Measurements from ENCODE around the gene QRFPR. TPM values are rescaled to one million over a fixed set of nuclear protein-coding genes. Genes with fewer than 3 reads are reported as not detected.

QRFPR gene
- total RNA-seq, result not detected in 2 replicates

DNA sequence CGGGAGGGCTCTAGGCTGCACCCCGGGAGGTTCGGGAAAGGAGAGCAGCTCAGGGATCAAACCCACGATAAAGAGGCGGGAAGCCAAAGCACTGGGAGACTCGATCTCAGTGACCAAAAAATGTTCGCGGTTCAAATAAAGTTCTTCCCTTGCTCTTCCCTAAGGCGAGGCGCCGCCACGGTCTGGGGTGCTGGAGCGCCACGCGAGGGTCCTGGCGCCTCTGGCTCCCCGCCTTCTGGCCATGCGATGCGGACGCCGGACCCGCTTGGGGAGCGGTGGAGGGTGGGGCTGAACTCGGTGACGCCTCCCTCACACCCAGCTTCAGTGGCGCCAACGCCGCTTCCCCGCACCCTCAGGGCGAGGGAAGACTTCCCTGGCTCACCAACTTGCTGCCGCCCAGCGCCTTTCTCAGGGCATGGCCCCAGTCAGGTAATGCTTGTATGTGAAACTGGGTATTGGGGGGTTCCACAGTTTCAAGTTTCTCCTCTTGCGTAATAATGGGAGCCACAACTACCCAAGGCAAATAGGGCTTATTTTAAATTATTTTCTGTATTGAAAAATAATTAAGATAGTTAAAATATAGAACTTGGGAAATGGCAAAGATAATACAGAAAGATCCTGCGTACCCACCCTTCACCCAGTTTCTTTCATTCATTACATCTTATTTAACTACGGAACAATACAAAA is at the start of gene QRFPR:
Gene QRFPR (minus strand): TSS at position 243 of the 687 bp plus-strand sequence. CDS start 371 bp downstream, outside the sequence.

Other genes with a start within 250 kb of the QRFPR start
- gene TNIP3, start 216.7 kb downstream of the QRFPR start, total RNA-seq, result 0.14 TPM in 1 of 2 replicates, not detected in the other